ENCODE measurements around the gene NISCH. TPM values are rescaled to one million over a fixed set of nuclear protein-coding genes. Genes with fewer than 3 reads are reported as not detected.

The NISCH gene
- total RNA-seq, 6 experiments from 2014 or later = 19.7 to 51.9 (median 30.6) TPM

DNA sequence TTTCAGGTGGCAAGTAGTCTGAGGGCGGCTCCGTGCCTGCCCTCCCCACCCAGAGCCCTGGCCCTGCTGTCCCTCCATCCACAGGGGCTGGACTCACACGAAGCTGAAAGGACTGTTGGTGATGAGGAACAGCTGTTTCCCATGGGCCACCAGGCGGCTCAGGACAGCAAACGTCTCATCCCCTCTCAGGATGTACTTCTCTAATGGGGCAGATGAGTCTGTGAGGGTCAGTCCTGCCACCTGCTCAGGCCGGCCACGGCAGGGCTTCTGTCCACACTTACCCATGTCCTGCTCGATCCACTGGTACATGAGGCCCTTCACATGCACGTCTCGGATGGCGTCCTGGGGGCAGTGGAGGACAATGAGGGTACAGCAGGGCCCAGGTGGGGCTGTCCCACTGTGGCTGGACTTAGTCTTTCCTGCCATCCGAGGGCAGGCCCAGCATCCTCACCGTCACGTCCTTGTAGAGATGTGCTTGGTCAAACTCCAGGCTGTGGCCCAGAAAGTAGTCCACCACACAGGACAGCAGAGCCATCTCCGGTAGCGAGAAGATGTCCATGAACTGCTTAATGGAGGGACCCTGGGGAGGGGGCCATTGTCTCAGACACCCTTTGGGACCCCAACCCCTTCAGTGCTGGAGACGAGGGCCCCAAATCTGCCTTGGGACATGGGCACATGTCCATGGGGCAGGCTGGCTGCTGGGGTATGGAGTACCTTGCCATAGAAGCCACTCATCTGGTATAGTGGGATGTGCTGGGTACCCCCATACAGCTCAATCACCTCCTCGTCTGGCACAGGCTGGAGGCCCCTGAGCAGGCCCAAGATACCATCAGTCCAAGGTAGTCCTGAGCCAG is 72.6 kb downstream of the NISCH start:
- Histone ChIP-seq H3K36me3 (no peaks in the 10 kb centered on the region), H3K27me3 (no peaks in the 10 kb centered on the region), H3K4me1 (no peaks in the 10 kb centered on the region), H3K4me3 (no peak overlapping the region), H3K27ac (no peak overlapping the region), H3K9me3 (no peaks in the 10 kb centered on the region)
- TF ChIP-seq CTCF (IDR thresholded peaks at IDR 0.05) (no peak), POLR2A (IDR thresholded peaks at IDR 0.05) (no peak)
- DNase-seq (peak in 1 of 3 donors; percentile 16), ATAC-seq (no peak)
- 93% methylated on average over 3 of the region's 18 CpGs for WGBS (ENCODE audit: insufficient coverage, low coverage, low lambda C conversion rate, missing lambda C conversion rate)
- intact Hi-C loops (cut with DNase I) = no loop called here

GRCh38 chr3:52528586-52529375 is 73.4 kb downstream of the NISCH start:
- Histone ChIP-seq H3K27me3 (no peaks in the 10 kb centered on the region), H3K36me3 (no peaks in the 10 kb centered on the region), H3K4me3 (no peak overlapping the region), H3K27ac (no peak overlapping the region), H3K4me1 (no peaks in the 10 kb centered on the region), H3K9me3 (no peaks in the 10 kb centered on the region)
- intact Hi-C loops (cut with DNase I) = no loop called here
- DNase-seq = peak in 2 of 3 donors; percentile 16 to 47
- WGBS (ENCODE audit: insufficient coverage, low coverage, low lambda C conversion rate, missing lambda C conversion rate) = 94% methylated on average over 7 of the region's 25 CpGs
- TF ChIP-seq CTCF (IDR thresholded peaks at IDR 0.05) (no peak), POLR2A (IDR thresholded peaks at IDR 0.05) (no peak)
- ATAC-seq = no peak

GRCh38 chr3:52529376-52530333 is 74.3 kb downstream of the NISCH start:
- H3K4me1 ChIP-seq = no peaks in the 10 kb centered on the region
- intact Hi-C loops (cut with DNase I) = no loop called here
- no peak overlapping the region for H3K4me3 ChIP-seq
- no peaks in the 10 kb centered on the region for H3K36me3 ChIP-seq
- H3K27me3 ChIP-seq = no peaks in the 10 kb centered on the region
- ATAC-seq (peak in 1 of 4 donors; percentile 4), DNase-seq (peak in 2 of 3 donors; percentile 23 to 49)
- no peaks in the 10 kb centered on the region for H3K9me3 ChIP-seq
- 95% methylated on average over 3 of the region's 12 CpGs for WGBS (ENCODE audit: insufficient coverage, low coverage, low lambda C conversion rate, missing lambda C conversion rate)
- TF ChIP-seq CTCF (IDR thresholded peaks at IDR 0.05) (no peak), POLR2A (IDR thresholded peaks at IDR 0.05) (no peak)
- H3K27ac ChIP-seq = no peak overlapping the region

All from right lobe of liver (tissue), 6 donors.